ENCODE measurements around the gene MMP1. TPM values are rescaled to one million over a fixed set of nuclear protein-coding genes. Genes with fewer than 3 reads are reported as not detected.

Gene MMP1
- total RNA-seq, 1 experiment from 2014 or later: not detected

DNA sequence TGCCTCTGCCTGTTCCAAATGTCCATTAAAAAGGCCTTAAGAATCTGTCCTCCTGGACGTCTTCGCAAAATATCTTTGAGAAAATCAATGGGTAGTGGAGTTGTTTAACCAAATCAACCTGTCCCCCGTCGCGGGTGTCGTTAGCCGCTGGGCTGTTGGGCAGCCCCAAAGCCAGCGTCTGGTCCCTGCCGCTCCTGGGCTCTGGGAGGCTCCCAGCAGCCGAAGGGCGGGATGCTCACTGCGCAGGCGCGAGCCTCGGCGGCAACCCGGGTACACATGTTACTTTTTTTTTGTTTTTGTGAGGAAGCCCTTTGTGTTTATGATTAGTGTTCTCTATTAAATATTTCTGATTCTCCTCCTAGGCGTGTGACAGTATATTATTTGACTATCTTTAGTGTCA, 30.2 kb downstream of the MMP1 start:
- H3K9me2 ChIP-seq (ENCODE audit: insufficient read depth): no peaks in the 10 kb centered on the region
- no peaks in the 10 kb centered on the region for H3K36me3 ChIP-seq (ENCODE audit: control insufficient read depth in 1 of 2, insufficient read depth in 2 of 2, low read length in 2 of 2)
- POLR2A ChIA-PET: no interaction called here
- no peaks in the 10 kb centered on the region for H3K9me3 ChIP-seq (ENCODE audit: control insufficient read depth in 1 of 2, insufficient read depth in 1 of 2, low read depth in 1 of 2, low read length in 2 of 2)
- H2AFZ ChIP-seq (ENCODE audit: low read depth, low read length, poor library complexity, severe bottlenecking): no peak overlapping the region
- DNase-seq (ENCODE audit: low read depth, low spot score) (no peak), ATAC-seq (no peak)
- RAD21 ChIA-PET (ENCODE audit: low non-redundant PET in 1 of 2, low total read pairs in 2 of 2, uncharacterized antibody in 2 of 2, unreplicated experiment in 2 of 2): interaction anchor here in 1 of 2 experiments (0.6 kb wide), 1 partner anchor 50 kb away, joined by 6 read pairs; no protein-coding TSS in a partner anchor
- H4K20me1 ChIP-seq (ENCODE audit: insufficient read depth): no peaks in the 10 kb centered on the region
- no TSS peak for BruUV-seq (replicated peaks)
- H3K4me3 ChIP-seq (replicated peaks in 1 of 2; ENCODE audit: low read depth in 1 of 2, low read length in 2 of 2): no peak overlapping the region
- H3K9ac ChIP-seq (ENCODE audit: low read length): no peak overlapping the region
- no peaks in the 10 kb centered on the region for H3K79me2 ChIP-seq (ENCODE audit: insufficient read depth, low read length)
- H3K4me2 ChIP-seq (ENCODE audit: low read length): no peak overlapping the region
- no peak for TF ChIP-seq ZNF274 (IDR thresholded peaks at IDR 0.05; ENCODE audit: low read depth, low read length)
- TF ChIP-seq YY1 (IDR thresholded peaks at IDR 0.05; ENCODE audit: extremely low read depth, insufficient replicate concordance, low read depth, low read length): no peak
- no peak for TF ChIP-seq TCF7L2 (IDR thresholded peaks at IDR 0.05; ENCODE audit: borderline replicate concordance, extremely low read depth, insufficient read depth, insufficient read length)
- no peak for TF ChIP-seq FOSL1 (IDR thresholded peaks at IDR 0.05; ENCODE audit: low read depth)
- TF ChIP-seq MAX (IDR thresholded peaks at IDR 0.05): no peak
- no peak for TF ChIP-seq SRF (IDR thresholded peaks at IDR 0.05; ENCODE audit: low read depth)
- no peak for TF ChIP-seq EGR1 (IDR thresholded peaks at IDR 0.05; ENCODE audit: low read depth)
- H3K4me1 ChIP-seq (ENCODE audit: control insufficient read depth in 1 of 2, insufficient read depth in 2 of 2, low read length in 2 of 2): no peaks in the 10 kb centered on the region
- CTCF ChIA-PET: no interaction called here
- no peak overlapping the region for H3K27ac ChIP-seq (ENCODE audit: low read depth, low read length)
- intact Hi-C loops (cut with micrococcal nuclease): no loop called here
- no peaks in the 10 kb centered on the region; the same call in 1 of the 2 replicates for H3K27me3 ChIP-seq (ENCODE audit: insufficient read depth, low read length)

DNA sequence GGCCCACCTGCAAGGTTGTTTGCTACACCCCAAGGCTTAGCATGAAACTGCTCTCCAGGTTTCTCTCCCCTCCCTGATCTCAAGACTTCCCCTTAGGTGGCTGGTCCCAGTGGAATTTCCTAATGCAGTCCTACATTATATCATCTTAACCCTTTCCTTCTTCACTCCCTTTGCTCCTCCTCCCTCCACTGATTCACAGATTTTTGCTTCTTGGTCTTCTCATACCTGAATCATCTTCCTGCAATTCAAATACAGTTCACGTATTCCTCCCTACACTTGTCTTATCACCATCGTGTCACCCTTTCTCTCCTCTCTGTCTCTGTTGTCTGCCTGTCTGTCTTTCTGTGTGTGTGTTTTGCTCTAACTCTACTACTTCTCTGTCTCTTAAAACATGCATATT, 34.5 kb downstream of the MMP1 start:
- Histone ChIP-seq H3K4me2 (ENCODE audit: low read length) (no peak overlapping the region), H3K4me1 (ENCODE audit: control insufficient read depth in 1 of 2, insufficient read depth in 2 of 2, low read length in 2 of 2) (peaks cover 0 to 3% of the 10 kb centered on the region in 2 experiments; a peak in 1 of 4 replicates), H2AFZ (ENCODE audit: low read depth, low read length, poor library complexity, severe bottlenecking) (no peak overlapping the region), H3K79me2 (ENCODE audit: insufficient read depth, low read length) (no peaks in the 10 kb centered on the region), H3K9me2 (ENCODE audit: insufficient read depth) (no peaks in the 10 kb centered on the region), H4K20me1 (ENCODE audit: insufficient read depth) (no peaks in the 10 kb centered on the region), H3K27me3 (ENCODE audit: insufficient read depth, low read length) (no peaks in the 10 kb centered on the region; the same call in 1 of the 2 replicates), H3K27ac (ENCODE audit: low read depth, low read length) (no peak overlapping the region), H3K36me3 (ENCODE audit: control insufficient read depth in 1 of 2, insufficient read depth in 2 of 2, low read length in 2 of 2) (no peaks in the 10 kb centered on the region), H3K9ac (ENCODE audit: low read length) (no peak overlapping the region), H3K4me3 (replicated peaks in 1 of 2; ENCODE audit: low read depth in 1 of 2, low read length in 2 of 2) (no peak overlapping the region), H3K9me3 (ENCODE audit: control insufficient read depth in 1 of 2, insufficient read depth in 1 of 2, low read depth in 1 of 2, low read length in 2 of 2) (no peaks in the 10 kb centered on the region)
- ATAC-seq: no peak
- BruUV-seq (replicated peaks): no TSS peak
- ChIA-PET RAD21 (ENCODE audit: low non-redundant PET in 1 of 2, low total read pairs in 2 of 2, uncharacterized antibody in 2 of 2, unreplicated experiment in 2 of 2) (no interaction called here), POLR2A (no interaction called here), CTCF (no interaction called here)
- TF ChIP-seq, protein P1, sequence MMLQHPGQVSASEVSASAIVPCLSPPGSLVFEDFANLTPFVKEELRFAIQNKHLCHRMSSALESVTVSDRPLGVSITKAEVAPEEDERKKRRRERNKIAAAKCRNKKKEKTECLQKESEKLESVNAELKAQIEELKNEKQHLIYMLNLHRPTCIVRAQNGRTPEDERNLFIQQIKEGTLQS (IDR thresholded peaks at IDR 0.05): no peak
- TF ChIP-seq JUND (IDR thresholded peaks at IDR 0.05) (no peak), SP1 (IDR thresholded peaks at IDR 0.05; ENCODE audit: low read depth) (no peak), CBX3 (IDR thresholded peaks at IDR 0.05; ENCODE audit: low read depth) (no peak), MAX (IDR thresholded peaks at IDR 0.05) (no peak)
- intact Hi-C loops (cut with micrococcal nuclease): no loop called here
- DNase-seq (ENCODE audit: low read depth, low spot score): no peak
